Measurements from ENCODE around the gene SAMM50.

Gene SAMM50

GRCh38 chr22:43976861-43977795 is 21.9 kb downstream of the SAMM50 start:
- Mint-ChIP-seq H3K4me1 (no peaks in the 10 kb centered on the region), H3K27ac (no peak overlapping the region), H3K27me3 (no peaks in the 10 kb centered on the region), H3K36me3 (peaks cover 55 to 64% of the 10 kb centered on the region in 2 donors), H3K9me3 (no peaks in the 10 kb centered on the region), H3K4me3 (no peak overlapping the region)
- DNase-seq, result no peak
- no peak for ATAC-seq (replicated peaks)

GRCh38 chr22:43978558-43978957 is 23.3 kb downstream of the SAMM50 start:
- no peak overlapping the region for H3K27ac Mint-ChIP-seq
- no peaks in the 10 kb centered on the region for H3K4me1 Mint-ChIP-seq
- DNase-seq (no peak), ATAC-seq (replicated peaks) (no peak)
- no peak overlapping the region for H3K4me3 Mint-ChIP-seq
- H3K27me3 Mint-ChIP-seq, result no peaks in the 10 kb centered on the region
- no peaks in the 10 kb centered on the region for H3K9me3 Mint-ChIP-seq
- H3K36me3 Mint-ChIP-seq, result peaks cover 52 to 59% of the 10 kb centered on the region in 2 donors

- no peaks in the 10 kb centered on the region for H3K27me3 Mint-ChIP-seq
- H3K4me1 Mint-ChIP-seq, result no peaks in the 10 kb centered on the region
- H3K4me3 Mint-ChIP-seq, result no peak overlapping the region
- H3K27ac Mint-ChIP-seq, result no peak overlapping the region
- DNase-seq (no peak), ATAC-seq (replicated peaks) (no peak)
- no peaks in the 10 kb centered on the region for H3K9me3 Mint-ChIP-seq
- peaks cover 49 to 56% of the 10 kb centered on the region in 2 donors for H3K36me3 Mint-ChIP-seq
Measured at GRCh38 chr22:43980579-43980978, 25.3 kb downstream of the SAMM50 start.

DNA sequence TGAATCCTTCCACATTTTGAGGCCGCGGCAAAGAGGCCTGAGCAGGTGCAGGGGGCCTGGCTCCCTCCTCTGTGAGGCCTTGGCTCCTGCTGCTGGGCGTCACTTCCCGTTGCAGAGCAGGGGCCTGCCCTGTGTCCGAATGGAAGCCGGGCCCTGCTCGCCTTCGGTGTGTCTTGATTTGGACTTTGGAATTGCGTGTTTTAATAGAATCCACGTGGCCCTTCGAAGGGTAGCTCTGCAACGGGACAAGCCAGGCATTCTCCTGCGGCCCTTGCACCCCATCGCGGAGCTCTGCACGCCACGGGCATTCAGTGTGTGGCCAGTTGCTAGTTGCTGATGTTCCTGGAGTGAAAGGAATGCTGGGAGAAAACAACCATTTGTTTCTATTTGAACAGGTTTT is 25.8 kb downstream of the SAMM50 start:
- no peak overlapping the region for H3K27ac Mint-ChIP-seq
- H3K4me1 Mint-ChIP-seq, result no peaks in the 10 kb centered on the region
- ATAC-seq (replicated peaks) (no peak), DNase-seq (no peak)
- no peak overlapping the region for H3K4me3 Mint-ChIP-seq
- H3K27me3 Mint-ChIP-seq, result no peaks in the 10 kb centered on the region
- no peaks in the 10 kb centered on the region for H3K9me3 Mint-ChIP-seq
- H3K36me3 Mint-ChIP-seq, result peaks cover 46 to 53% of the 10 kb centered on the region in 2 donors

- Mint-ChIP-seq H3K27me3 (no peaks in the 10 kb centered on the region), H3K9me3 (no peaks in the 10 kb centered on the region), H3K36me3 (peaks cover 46 to 58% of the 10 kb centered on the region in 2 donors), H3K4me3 (no peak overlapping the region), H3K4me1 (no peaks in the 10 kb centered on the region), H3K27ac (no peak overlapping the region)
- ATAC-seq (replicated peaks) (no peak), DNase-seq (no peak)
Measured at GRCh38 chr22:43983808-43984207, 28.6 kb downstream of the SAMM50 start.

- no peak for ATAC-seq (replicated peaks)
- Mint-ChIP-seq H3K27ac (no peak overlapping the region), H3K36me3 (peaks cover 43 to 51% of the 10 kb centered on the region in 2 donors), H3K4me1 (no peaks in the 10 kb centered on the region), H3K4me3 (no peak overlapping the region), H3K27me3 (no peaks in the 10 kb centered on the region), H3K9me3 (no peaks in the 10 kb centered on the region)
- no peak for DNase-seq
Measured at GRCh38 chr22:43985532-43985931, 30.3 kb downstream of the SAMM50 start.

DNA sequence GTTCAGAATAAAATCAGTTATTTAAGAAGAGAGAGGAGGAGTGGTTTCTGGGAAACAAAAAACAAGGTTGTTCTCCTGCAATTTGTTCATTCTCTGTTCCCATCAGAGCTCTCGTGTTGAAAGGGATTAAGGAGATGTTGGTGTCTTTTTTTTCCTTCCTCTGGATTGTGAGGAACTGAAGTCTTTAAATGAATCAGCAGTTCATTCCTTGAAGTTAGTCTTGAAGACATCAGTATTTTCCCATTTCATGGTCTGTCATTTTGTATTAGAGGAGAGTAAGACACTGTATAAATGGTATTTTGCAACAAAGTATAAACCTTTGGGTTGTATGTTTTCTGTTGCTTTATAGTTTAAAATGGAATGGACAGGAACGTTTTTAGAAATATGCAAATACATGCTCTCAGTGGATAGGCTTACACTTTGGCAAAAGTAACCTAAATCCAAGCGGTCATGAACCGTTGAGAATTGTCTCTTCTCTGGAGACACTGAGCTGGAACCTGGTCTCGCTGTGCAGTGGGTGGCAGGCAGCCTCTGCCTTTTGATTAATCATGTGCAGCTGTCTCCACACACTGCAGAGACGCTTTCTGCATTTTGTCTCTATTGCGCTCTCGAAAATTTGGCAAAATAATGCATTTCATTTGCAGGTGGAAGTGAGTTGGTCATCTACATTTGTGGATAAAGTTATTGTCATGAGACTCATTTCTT is 33.0 kb downstream of the SAMM50 start:
- no peak overlapping the region for H3K27ac Mint-ChIP-seq
- DNase-seq, result no peak
- peaks cover 3 to 9% of the 10 kb centered on the region in 2 donors for H3K4me1 Mint-ChIP-seq
- no peaks in the 10 kb centered on the region for H3K9me3 Mint-ChIP-seq
- H3K36me3 Mint-ChIP-seq, result peaks cover 56 to 64% of the 10 kb centered on the region in 2 donors
- H3K27me3 Mint-ChIP-seq, result no peaks in the 10 kb centered on the region
- no peak overlapping the region for H3K4me3 Mint-ChIP-seq
- ATAC-seq (replicated peaks), result no peak

DNA sequence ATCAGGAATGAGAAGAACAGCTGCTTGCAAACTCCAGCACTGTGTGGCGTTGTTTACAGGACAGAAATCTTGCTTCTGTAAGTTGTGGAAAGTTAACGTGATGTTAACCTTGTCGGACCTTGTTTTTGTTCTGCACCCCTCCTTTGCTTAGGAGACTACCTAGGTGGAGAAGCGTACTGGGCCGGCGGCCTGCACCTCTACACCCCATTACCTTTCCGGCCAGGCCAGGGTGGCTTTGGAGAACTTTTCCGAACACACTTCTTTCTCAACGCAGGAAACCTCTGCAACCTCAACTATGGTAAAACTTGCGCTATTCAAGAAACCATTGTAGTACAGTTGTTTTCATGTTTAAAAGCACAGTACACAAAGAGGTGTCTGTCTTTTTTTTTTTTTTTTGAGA is 33.7 kb downstream of the SAMM50 start:
- Mint-ChIP-seq H3K4me3 (no peak overlapping the region), H3K27ac (no peak overlapping the region), H3K27me3 (no peaks in the 10 kb centered on the region), H3K4me1 (peaks cover 8 to 16% of the 10 kb centered on the region in 2 donors), H3K36me3 (peaks cover 56 to 65% of the 10 kb centered on the region in 2 donors), H3K9me3 (no peaks in the 10 kb centered on the region)
- DNase-seq (no peak), ATAC-seq (replicated peaks) (no peak)

DNA sequence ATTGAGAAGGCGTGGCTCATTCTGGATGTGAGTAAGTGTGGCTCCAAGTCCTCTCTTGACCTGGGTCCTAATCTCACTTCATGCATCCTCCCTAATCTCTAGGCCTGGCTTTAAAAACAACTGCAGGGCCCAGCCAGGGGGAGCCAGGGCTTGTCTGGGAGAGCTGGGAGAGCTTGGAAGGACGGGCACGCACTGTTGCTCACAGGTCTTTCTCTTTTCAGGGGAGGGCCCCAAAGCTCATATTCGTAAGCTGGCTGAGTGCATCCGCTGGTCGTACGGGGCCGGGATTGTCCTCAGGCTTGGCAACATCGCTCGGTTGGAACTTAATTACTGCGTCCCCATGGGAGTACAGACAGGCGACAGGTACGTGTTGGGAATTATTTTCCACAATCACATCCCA is 34.8 kb downstream of the SAMM50 start:
- ATAC-seq (replicated peaks) (no peak), DNase-seq (no peak)
- Mint-ChIP-seq H3K36me3 (peaks cover 61 to 74% of the 10 kb centered on the region in 2 donors), H3K9me3 (no peaks in the 10 kb centered on the region), H3K27ac (no peak overlapping the region), H3K4me1 (peaks cover 16 to 27% of the 10 kb centered on the region in 2 donors), H3K27me3 (no peaks in the 10 kb centered on the region), H3K4me3 (no peak overlapping the region)

GRCh38 chr22:43991316-43992020 is 36.2 kb downstream of the SAMM50 start:
- Mint-ChIP-seq H3K27ac (peak overlapping the region; percentile 25), H3K9me3 (no peaks in the 10 kb centered on the region), H3K4me3 (no peak overlapping the region), H3K27me3 (no peaks in the 10 kb centered on the region), H3K36me3 (peaks cover 59 to 73% of the 10 kb centered on the region in 2 donors), H3K4me1 (peaks cover 29 to 41% of the 10 kb centered on the region in 2 donors)
- ATAC-seq (replicated peaks), result no peak
- no peak for DNase-seq

GRCh38 chr22:43992331-43992821 is 37.1 kb downstream of the SAMM50 start:
- DNase-seq, result no peak
- H3K4me3 Mint-ChIP-seq, result no peak overlapping the region
- H3K4me1 Mint-ChIP-seq, result peaks cover 37 to 50% of the 10 kb centered on the region in 2 donors
- no peak overlapping the region for H3K27ac Mint-ChIP-seq
- ATAC-seq (replicated peaks), result no peak
- H3K9me3 Mint-ChIP-seq, result no peaks in the 10 kb centered on the region
- peaks cover 62 to 77% of the 10 kb centered on the region in 2 donors for H3K36me3 Mint-ChIP-seq
- no peaks in the 10 kb centered on the region for H3K27me3 Mint-ChIP-seq

GRCh38 chr22:43993072-43993760 is 38.0 kb downstream of the SAMM50 start:
- H3K27me3 Mint-ChIP-seq, result no peaks in the 10 kb centered on the region
- H3K4me1 Mint-ChIP-seq, result peaks cover 38 to 55% of the 10 kb centered on the region in 2 donors
- no peaks in the 10 kb centered on the region for H3K9me3 Mint-ChIP-seq
- no peak overlapping the region for H3K4me3 Mint-ChIP-seq
- DNase-seq, result peak; percentile 44
- H3K36me3 Mint-ChIP-seq, result peaks cover 64 to 77% of the 10 kb centered on the region in 2 donors
- ATAC-seq (replicated peaks), result peak; percentile 61 to 72
- H3K27ac Mint-ChIP-seq, result peak overlapping the region; percentile 53

DNA sequence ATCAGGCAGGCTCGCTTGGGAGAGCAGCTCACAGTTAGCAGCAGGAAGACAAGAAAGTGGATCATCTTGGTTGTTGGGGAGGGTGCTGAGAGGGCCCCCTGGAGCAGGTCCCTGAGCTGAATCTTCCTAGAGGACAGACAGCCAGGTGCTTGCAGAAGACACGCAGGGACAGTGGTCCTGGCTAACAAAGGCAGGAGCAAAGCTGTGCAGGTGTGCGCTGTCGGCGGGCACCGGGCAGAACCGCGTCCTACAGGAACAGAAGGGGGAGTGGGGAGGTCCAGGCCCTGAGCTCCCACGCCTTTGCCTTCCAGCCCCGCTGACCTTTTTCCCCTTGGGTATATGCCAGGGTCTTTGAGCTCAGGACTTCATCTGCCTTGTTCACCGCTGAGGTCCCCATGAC is 38.8 kb downstream of the SAMM50 start:
- H3K27me3 Mint-ChIP-seq, result no peaks in the 10 kb centered on the region
- H3K27ac Mint-ChIP-seq, result peak overlapping the region; percentile 53
- ATAC-seq (replicated peaks) (no peak), DNase-seq (no peak)
- peaks cover 68 to 77% of the 10 kb centered on the region in 2 donors for H3K36me3 Mint-ChIP-seq
- H3K9me3 Mint-ChIP-seq, result no peaks in the 10 kb centered on the region
- H3K4me3 Mint-ChIP-seq, result no peak overlapping the region
- H3K4me1 Mint-ChIP-seq, result peaks cover 42 to 63% of the 10 kb centered on the region in 2 donors

DNA sequence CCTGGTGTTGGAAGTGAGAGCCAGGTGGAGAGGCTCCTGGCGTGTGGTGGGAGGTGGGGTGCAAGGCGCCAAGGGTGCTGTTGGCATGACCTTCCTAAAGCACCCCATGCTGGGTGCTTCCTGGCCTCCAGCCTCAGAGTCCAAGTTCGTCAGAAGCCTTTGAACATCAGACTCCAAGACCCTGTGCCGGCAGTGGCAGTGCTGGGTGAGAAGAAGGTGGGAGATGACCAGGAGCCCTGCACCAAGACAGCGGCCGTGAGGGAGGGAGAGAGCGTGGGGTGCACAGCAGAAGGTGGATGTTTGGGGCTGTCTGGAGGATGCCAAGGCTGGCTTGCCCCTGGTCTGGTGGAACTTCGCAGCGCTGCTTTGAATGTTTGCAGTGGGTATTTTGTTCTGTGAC is 39.2 kb downstream of the SAMM50 start:
- peak overlapping the region; percentile 44 to 53 for H3K4me3 Mint-ChIP-seq

More for the DNA sequence above, 39.2 kb downstream of the SAMM50 start:
- H3K9me3 Mint-ChIP-seq, result no peaks in the 10 kb centered on the region
- no peak for ATAC-seq (replicated peaks)
- peak overlapping the region; percentile 75 for H3K27ac Mint-ChIP-seq
- peaks cover 70 to 81% of the 10 kb centered on the region in 2 donors for H3K36me3 Mint-ChIP-seq
- H3K27me3 Mint-ChIP-seq, result no peaks in the 10 kb centered on the region
- DNase-seq, result no peak
- H3K4me1 Mint-ChIP-seq, result peaks cover 46 to 67% of the 10 kb centered on the region in 2 donors
